ENCODE results near the gene TOP1.

DNA sequence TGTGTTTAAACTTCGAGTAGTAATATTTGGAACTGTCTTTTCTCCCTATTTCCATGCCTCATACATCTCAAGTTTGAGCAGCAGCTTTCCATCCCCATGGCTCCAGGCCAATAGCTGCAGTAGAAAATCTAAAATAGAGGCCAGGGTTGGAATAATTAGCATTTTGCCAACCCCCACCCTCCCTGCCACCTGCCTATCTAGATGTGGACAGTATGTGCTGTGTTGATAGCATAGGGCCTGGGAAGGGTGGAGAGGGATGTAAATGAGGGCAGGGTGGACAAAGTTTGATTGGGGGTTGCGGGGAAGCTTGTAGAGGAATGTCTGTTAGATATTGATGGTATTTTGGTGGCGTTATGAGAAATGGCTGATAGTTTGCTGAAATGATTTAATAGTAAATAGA is 5.6 kb downstream of the TOP1 start:
- TF ChIP-seq, protein P1, sequence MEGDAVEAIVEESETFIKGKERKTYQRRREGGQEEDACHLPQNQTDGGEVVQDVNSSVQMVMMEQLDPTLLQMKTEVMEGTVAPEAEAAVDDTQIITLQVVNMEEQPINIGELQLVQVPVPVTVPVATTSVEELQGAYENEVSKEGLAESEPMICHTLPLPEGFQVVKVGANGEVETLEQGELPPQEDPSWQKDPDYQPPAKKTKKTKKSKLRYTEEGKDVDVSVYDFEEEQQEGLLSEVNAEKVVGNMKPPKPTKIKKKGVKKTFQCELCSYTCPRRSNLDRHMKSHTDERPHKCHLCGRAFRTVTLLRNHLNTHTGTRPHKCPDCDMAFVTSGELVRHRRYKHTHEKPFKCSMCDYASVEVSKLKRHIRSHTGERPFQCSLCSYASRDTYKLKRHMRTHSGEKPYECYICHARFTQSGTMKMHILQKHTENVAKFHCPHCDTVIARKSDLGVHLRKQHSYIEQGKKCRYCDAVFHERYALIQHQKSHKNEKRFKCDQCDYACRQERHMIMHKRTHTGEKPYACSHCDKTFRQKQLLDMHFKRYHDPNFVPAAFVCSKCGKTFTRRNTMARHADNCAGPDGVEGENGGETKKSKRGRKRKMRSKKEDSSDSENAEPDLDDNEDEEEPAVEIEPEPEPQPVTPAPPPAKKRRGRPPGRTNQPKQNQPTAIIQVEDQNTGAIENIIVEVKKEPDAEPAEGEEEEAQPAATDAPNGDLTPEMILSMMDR (IDR thresholded peaks at IDR 0.05 in 4 of 5, conservative IDR thresholded peaks at IDR 0.05 in 1 of 5) = no peak
- no peak for TF ChIP-seq POLR2A (IDR thresholded peaks at IDR 0.05)
